Retinal pigment epithelial cell (primary cell): ENCODE measurements around the gene SLC2A4RG.

Source experiments
- DNase-seq: peaks from one replicate; pipeline ENCODE4 v3.0.0-alpha.2; 2010; ENCODE audit warnings: low read depth
- H3K4me3 ChIP-seq: 2 replicates; pipeline ENCODE4 v1.5.1; 2011; ENCODE audit warnings: mild to moderate bottlenecking, low read length, control low read depth, moderate library complexity
- TF ChIP-seq, protein P1 (sequence below): conservative IDR thresholded peaks from 2 replicates; pipeline ENCODE4 v1.5.1; 2011; ENCODE audit warnings: low read depth, low read length, control low read depth, inconsistent platforms

Gene SLC2A4RG

GRCh38 chr20:63693083-63693732, 46.4 kb upstream of the SLC2A4RG start:
- no peak overlapping the region for H3K4me3 ChIP-seq
- DNase-seq = no peak
- TF ChIP-seq, protein P1, sequence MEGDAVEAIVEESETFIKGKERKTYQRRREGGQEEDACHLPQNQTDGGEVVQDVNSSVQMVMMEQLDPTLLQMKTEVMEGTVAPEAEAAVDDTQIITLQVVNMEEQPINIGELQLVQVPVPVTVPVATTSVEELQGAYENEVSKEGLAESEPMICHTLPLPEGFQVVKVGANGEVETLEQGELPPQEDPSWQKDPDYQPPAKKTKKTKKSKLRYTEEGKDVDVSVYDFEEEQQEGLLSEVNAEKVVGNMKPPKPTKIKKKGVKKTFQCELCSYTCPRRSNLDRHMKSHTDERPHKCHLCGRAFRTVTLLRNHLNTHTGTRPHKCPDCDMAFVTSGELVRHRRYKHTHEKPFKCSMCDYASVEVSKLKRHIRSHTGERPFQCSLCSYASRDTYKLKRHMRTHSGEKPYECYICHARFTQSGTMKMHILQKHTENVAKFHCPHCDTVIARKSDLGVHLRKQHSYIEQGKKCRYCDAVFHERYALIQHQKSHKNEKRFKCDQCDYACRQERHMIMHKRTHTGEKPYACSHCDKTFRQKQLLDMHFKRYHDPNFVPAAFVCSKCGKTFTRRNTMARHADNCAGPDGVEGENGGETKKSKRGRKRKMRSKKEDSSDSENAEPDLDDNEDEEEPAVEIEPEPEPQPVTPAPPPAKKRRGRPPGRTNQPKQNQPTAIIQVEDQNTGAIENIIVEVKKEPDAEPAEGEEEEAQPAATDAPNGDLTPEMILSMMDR = no peak

GRCh38 chr20:63693733-63694583, 45.6 kb upstream of the SLC2A4RG start:
- H3K4me3 ChIP-seq = no peak overlapping the region
- TF ChIP-seq, protein P1 = no peak
- DNase-seq = no peak

DNA sequence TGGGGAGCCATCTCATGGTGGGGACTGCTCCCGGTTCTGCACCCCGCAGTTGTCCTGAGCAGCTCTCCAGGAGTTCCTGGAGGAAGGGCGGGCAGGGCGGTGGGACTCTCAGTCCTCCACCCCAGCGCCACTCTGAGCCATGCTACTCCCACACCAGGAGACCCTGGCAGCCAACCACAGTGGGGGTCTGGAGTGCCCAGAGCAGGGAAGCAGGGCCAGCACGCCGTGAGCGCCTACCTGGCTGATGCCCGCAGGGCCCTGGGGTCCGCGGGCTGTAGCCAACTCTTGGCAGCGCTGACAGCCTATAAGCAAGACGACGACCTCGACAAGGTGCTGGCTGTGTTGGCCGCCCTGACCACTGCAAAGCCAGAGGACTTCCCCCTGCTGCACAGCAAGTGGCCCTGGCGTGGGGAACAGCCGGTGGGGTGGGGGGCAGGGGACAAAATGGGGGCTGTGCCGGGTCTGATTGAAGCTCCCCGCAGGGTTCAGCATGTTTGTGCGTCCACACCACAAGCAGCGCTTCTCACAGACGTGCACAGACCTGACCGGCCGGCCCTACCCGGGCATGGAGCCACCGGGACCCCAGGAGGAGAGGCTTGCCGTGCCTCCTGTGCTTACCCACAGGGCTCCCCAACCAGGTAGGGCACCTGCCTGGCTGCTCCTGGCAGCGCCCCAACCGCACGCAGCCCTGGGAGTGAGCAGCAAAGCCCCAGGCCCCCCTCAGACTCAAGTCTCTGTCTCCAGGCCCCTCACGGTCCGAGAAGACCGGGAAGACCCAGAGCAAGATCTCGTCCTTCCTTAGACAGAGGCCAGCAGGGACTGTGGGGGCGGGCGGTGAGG, 44.8 kb upstream of the SLC2A4RG start:
- TF ChIP-seq, protein P1 = no peak
- no peak overlapping the region for H3K4me3 ChIP-seq
- no peak for DNase-seq

GRCh38 chr20:63695424-63696305, 43.9 kb upstream of the SLC2A4RG start:
- TF ChIP-seq, protein P1 = no peak
- no peak overlapping the region for H3K4me3 ChIP-seq
- DNase-seq = no peak

- peak overlapping the region; percentile 37 for H3K4me3 ChIP-seq
- DNase-seq = no peak
- TF ChIP-seq, protein P1 = no peak
Measured at GRCh38 chr20:63696306-63696627, 43.3 kb upstream of the SLC2A4RG start.

DNA sequence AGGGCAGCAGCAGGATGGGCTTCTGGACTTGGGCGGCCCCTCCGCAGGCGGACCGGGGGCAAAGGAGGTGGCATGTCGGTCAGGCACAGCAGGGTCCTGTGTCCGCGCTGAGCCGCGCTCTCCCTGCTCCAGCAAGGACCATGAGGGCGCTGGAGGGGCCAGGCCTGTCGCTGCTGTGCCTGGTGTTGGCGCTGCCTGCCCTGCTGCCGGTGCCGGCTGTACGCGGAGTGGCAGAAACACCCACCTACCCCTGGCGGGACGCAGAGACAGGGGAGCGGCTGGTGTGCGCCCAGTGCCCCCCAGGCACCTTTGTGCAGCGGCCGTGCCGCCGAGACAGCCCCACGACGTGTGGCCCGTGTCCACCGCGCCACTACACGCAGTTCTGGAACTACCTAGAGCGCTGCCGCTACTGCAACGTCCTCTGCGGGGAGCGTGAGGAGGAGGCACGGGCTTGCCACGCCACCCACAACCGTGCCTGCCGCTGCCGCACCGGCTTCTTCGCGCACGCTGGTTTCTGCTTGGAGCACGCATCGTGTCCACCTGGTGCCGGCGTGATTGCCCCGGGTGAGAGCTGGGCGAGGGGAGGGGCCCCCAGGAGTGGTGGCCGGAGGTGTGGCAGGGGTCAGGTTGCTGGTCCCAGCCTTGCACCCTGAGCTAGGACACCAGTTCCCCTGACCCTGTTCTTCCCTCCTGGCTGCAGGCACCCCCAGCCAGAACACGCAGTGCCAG, 42.8 kb upstream of the SLC2A4RG start, which contains the start of gene TNFRSF6B:
Gene TNFRSF6B (plus strand): TSS at position 25 of the 729 bp plus-strand sequence. CDS start 116 bp downstream, at position 141.
- no peak for DNase-seq
- TF ChIP-seq, protein P1 = no peak
- H3K4me3 ChIP-seq = peak within 1 kb of the TSS; percentile 37
